ENCODE results near the gene ELK4. TPM values are rescaled to one million over a fixed set of nuclear protein-coding genes. Genes with fewer than 3 reads are reported as not detected.

ELK4 gene
- total RNA-seq, 1 donor from 2014 or later = 36.6 TPM

DNA sequence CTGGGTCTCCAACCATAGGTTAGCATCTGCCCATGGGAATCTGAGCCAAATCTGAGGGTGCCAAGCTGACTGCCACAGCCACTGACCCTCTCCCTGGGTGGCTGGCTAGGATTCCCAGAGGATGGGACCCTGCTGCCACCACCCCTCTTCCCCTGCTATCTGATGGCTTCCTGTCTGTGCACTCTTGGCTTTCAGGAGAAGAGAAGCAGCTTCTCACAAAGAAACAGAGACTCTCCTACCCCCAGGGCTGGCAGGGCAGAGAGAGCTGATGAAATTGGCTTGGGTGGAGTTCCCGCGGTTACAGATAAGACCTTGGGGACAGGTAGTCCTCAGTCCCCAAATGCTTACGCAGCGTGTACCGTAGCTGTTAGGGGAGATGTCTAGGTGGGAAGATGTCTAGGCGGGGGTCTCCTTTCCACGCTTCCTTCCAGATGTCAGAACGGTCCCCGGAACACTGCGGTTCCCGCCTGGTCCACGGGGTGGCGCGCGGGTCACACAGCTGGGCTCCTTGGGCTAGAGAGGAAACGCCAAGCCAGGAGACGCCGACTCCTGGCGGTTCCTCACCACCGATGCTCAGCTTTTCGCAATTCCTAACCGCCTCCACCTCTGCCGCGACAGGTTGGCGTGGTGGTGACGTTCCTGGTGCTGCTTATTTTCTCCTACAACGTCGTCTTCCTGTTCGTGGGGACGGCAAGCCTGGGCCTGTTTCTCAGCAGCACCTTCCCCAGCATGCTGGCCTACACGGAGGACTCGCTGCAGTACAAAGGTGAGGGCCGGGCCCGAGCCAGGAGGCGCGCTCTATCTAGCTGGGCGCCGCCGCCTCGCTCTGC lies 40.1 kb downstream of the ELK4 start:
- Mint-ChIP-seq H3K4me1 (peaks cover 15% of the 10 kb centered on the region), H3K27ac (no peak overlapping the region), H3K36me3 (peaks cover 5% of the 10 kb centered on the region), H3K9me3 (no peaks in the 10 kb centered on the region), H3K27me3 (ENCODE audit: insufficient read depth, low read depth) (peaks cover 6% of the 10 kb centered on the region), H3K4me3 (peak overlapping the region; percentile 44)
- H3K27ac ChIP-seq = no peak overlapping the region
- peak overlapping the region; percentile 72 for H3K4me2 ChIP-seq
- H2AFZ ChIP-seq (replicated peaks) = no peak overlapping the region
- no peaks in the 10 kb centered on the region for H3K36me3 ChIP-seq
- no peaks in the 10 kb centered on the region for H3F3A ChIP-seq (ENCODE audit: low read depth)
- no peaks in the 10 kb centered on the region for H3K79me2 ChIP-seq (ENCODE audit: low read depth)
- H3K9ac ChIP-seq = no peak overlapping the region
- H3K4me3 ChIP-seq = peak overlapping the region; percentile 41
- DNase-seq (ENCODE audit: low spot score) = peak; percentile 92
- no peaks in the 10 kb centered on the region for H3K9me3 ChIP-seq (ENCODE audit: low read depth)
- TF ChIP-seq, protein P1, sequence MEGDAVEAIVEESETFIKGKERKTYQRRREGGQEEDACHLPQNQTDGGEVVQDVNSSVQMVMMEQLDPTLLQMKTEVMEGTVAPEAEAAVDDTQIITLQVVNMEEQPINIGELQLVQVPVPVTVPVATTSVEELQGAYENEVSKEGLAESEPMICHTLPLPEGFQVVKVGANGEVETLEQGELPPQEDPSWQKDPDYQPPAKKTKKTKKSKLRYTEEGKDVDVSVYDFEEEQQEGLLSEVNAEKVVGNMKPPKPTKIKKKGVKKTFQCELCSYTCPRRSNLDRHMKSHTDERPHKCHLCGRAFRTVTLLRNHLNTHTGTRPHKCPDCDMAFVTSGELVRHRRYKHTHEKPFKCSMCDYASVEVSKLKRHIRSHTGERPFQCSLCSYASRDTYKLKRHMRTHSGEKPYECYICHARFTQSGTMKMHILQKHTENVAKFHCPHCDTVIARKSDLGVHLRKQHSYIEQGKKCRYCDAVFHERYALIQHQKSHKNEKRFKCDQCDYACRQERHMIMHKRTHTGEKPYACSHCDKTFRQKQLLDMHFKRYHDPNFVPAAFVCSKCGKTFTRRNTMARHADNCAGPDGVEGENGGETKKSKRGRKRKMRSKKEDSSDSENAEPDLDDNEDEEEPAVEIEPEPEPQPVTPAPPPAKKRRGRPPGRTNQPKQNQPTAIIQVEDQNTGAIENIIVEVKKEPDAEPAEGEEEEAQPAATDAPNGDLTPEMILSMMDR (IDR thresholded peaks at IDR 0.05) = peak; percentile 92
- TF ChIP-seq EZH2 (IDR thresholded peaks at IDR 0.05) (no peak), EZH2phosphoT487 (IDR thresholded peaks at IDR 0.05) (no peak)
- peaks cover 5% of the 10 kb centered on the region for H3K27me3 ChIP-seq
- H4K20me1 ChIP-seq (ENCODE audit: low read depth) = no peaks in the 10 kb centered on the region
- H3K4me1 ChIP-seq = no peaks in the 10 kb centered on the region

DNA sequence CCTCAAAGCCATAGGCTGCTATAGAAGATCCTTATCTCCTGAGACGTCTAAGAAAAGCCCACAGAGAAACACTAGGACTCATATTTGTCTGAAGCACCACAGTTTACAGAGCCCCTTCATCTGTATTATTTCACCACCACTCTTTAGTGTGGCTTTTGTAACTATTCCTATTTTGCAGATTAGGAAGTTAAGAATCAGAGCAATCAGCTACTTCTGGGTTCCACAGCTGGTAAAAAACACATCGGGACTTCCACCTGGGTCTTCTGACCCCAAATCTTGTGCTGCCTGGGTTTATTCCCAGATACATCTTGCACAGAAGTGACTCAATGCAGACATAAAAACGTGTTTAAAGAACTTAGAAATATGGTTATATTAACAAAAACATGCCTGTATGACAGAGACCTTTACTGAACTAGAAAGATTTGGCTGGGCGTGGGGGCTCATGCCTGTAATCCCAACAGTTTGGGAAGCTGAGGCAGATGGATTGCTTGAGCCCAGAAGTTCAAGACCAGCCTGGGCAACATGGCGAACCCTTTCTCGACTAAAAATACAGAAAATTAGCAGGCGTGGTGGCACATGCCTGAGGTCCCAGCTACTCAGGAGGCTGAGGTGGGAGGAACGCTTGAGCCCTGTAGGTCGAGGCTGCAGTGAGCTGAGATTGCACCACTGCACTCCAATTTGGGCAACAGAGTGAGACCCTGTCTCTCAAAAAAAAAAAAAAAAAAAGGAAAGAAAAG lies 40.9 kb downstream of the ELK4 start:
- no peaks in the 10 kb centered on the region for H3K9me3 ChIP-seq (ENCODE audit: low read depth)
- no peaks in the 10 kb centered on the region for H4K20me1 ChIP-seq (ENCODE audit: low read depth)
- H3K36me3 ChIP-seq = no peaks in the 10 kb centered on the region
- Mint-ChIP-seq H3K36me3 (peaks cover 3% of the 10 kb centered on the region), H3K4me3 (no peak overlapping the region), H3K27ac (no peak overlapping the region), H3K27me3 (ENCODE audit: insufficient read depth, low read depth) (peaks cover 6% of the 10 kb centered on the region), H3K4me1 (peaks cover 15% of the 10 kb centered on the region), H3K9me3 (no peaks in the 10 kb centered on the region)
- no peak overlapping the region for H3K27ac ChIP-seq
- no peaks in the 10 kb centered on the region for H3F3A ChIP-seq (ENCODE audit: low read depth)
- H3K79me2 ChIP-seq (ENCODE audit: low read depth) = no peaks in the 10 kb centered on the region
- DNase-seq (ENCODE audit: low spot score) = no peak
- peaks cover 5% of the 10 kb centered on the region for H3K27me3 ChIP-seq
- H3K9ac ChIP-seq = no peak overlapping the region
- H3K4me2 ChIP-seq = no peak overlapping the region
- TF ChIP-seq, protein P1 (IDR thresholded peaks at IDR 0.05) = no peak
- no peak for TF ChIP-seq EZH2 (IDR thresholded peaks at IDR 0.05)
- no peak for TF ChIP-seq EZH2phosphoT487 (IDR thresholded peaks at IDR 0.05)
- H2AFZ ChIP-seq (replicated peaks) = no peak overlapping the region
- no peak overlapping the region for H3K4me3 ChIP-seq
- no peaks in the 10 kb centered on the region for H3K4me1 ChIP-seq

DNA sequence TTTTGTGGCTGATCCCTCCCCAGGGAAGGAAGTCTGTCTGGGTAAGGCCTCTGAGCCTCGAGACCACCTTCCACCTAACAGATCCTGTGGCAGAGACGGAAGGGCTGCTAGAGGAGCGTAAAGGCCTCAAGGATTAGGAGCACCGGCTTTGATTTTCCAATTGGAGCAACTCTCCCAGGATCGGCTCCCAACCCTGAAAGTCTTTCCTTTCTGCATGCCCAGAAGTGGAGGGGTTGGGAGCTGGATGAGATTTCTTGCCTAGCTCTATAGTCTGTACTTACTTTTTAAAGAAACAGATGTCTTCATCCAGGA lies 41.4 kb downstream of the ELK4 start:
- H3K9me3 Mint-ChIP-seq = no peaks in the 10 kb centered on the region
- peaks cover 6% of the 10 kb centered on the region for H3K27me3 Mint-ChIP-seq (ENCODE audit: insufficient read depth, low read depth)
- H3K79me2 ChIP-seq (ENCODE audit: low read depth) = no peaks in the 10 kb centered on the region
- H2AFZ ChIP-seq (replicated peaks) = no peak overlapping the region
- TF ChIP-seq EZH2phosphoT487 (IDR thresholded peaks at IDR 0.05) (no peak), EZH2 (IDR thresholded peaks at IDR 0.05) (no peak)
- TF ChIP-seq, protein P1 (IDR thresholded peaks at IDR 0.05) = no peak
- no peak overlapping the region for H3K9ac ChIP-seq
- no peak overlapping the region for H3K27ac ChIP-seq
- no peak overlapping the region for H3K4me3 ChIP-seq
- DNase-seq (ENCODE audit: low spot score) = no peak
- H3K36me3 Mint-ChIP-seq = no peaks in the 10 kb centered on the region
- no peak overlapping the region for H3K4me3 Mint-ChIP-seq
- no peaks in the 10 kb centered on the region for H3K9me3 ChIP-seq (ENCODE audit: low read depth)
- H3K27me3 ChIP-seq = peaks cover 5% of the 10 kb centered on the region
- H4K20me1 ChIP-seq (ENCODE audit: low read depth) = no peaks in the 10 kb centered on the region
- H3K27ac Mint-ChIP-seq = no peak overlapping the region
- no peaks in the 10 kb centered on the region for H3K36me3 ChIP-seq
- H3K4me1 ChIP-seq = no peaks in the 10 kb centered on the region
- H3K4me1 Mint-ChIP-seq = peaks cover 15% of the 10 kb centered on the region
- H3F3A ChIP-seq (ENCODE audit: low read depth) = no peaks in the 10 kb centered on the region
- no peak overlapping the region for H3K4me2 ChIP-seq
